ENCODE results near the gene RTF2. TPM values are rescaled to one million over a fixed set of nuclear protein-coding genes. Genes with fewer than 3 reads are reported as not detected.

The RTF2 gene
- total and polyA plus RNA-seq, 10 donors = 50.3 to 89.3 (median 76.3) TPM

Small RNAs within 50 kb of the gene (small RNA-seq; reads per million reads assigned to genes)
- 0 reads per million in 4 donors for gene RPL39P

Other genes starting within 250 kb of the RTF2 start
- not detected for gene MC3R, start 219.9 kb upstream of the RTF2 start, total RNA-seq
- gene MC3R, start 219.9 kb upstream of the RTF2 start, polyA plus RNA-seq = not detected
- 10 to 100 TPM; 18.0 to 48.4 (median 30.3) TPM for gene FAM210B, start 109.7 kb upstream of the RTF2 start, total RNA-seq
- gene FAM210B, start 109.7 kb upstream of the RTF2 start, polyA plus RNA-seq = 10 to 100 TPM in 2 of 3 donors, 1 to 10 TPM in 1; 9.4 to 16.3 (median 10.8) TPM
- gene AURKA, start 76.4 kb upstream of the RTF2 start, total RNA-seq = 10 to 100 TPM in 1 of 7 donors, 1 to 10 TPM in 6; 3.0 to 10.0 (median 7.5) TPM
- gene AURKA, start 76.4 kb upstream of the RTF2 start, polyA plus RNA-seq = 1 to 10 TPM; 1.6 to 7.2 (median 5.1) TPM
- gene CSTF1, start 76.0 kb upstream of the RTF2 start, total RNA-seq = 10 to 100 TPM; 24.4 to 45.0 (median 32.9) TPM
- 10 to 100 TPM in 2 of 3 donors, 1 to 10 TPM in 1; 9.8 to 13.8 (median 10.9) TPM for gene CSTF1, start 76.0 kb upstream of the RTF2 start, polyA plus RNA-seq
- 10 to 100 TPM; 10.3 to 15.5 (median 12.5) TPM for gene CASS4, start 56.4 kb upstream of the RTF2 start, total RNA-seq
- 1 to 10 TPM; 1.2 to 1.9 (median 1.6) TPM for gene CASS4, start 56.4 kb upstream of the RTF2 start, polyA plus RNA-seq
- gene FAM209A, start 56.1 kb downstream of the RTF2 start, total RNA-seq = 1 to 10 TPM in 6 of 7 donors, not detected in 1; 1.2 to 4.3 (median 2.1) TPM
- 1 to 10 TPM in 2 of 3 donors, under 1 TPM in 1; 0.59 to 2.0 (median 1.1) TPM for gene FAM209A, start 56.1 kb downstream of the RTF2 start, polyA plus RNA-seq
- gene FAM209B, start 64.6 kb downstream of the RTF2 start, total RNA-seq = 1 to 10 TPM in 3 of 7 donors, under 1 TPM in 1, not detected in 3; 0.97 to 1.9 (median 1.6) TPM
- 1 to 10 TPM; 1.4 to 5.8 (median 3.3) TPM for gene FAM209B, start 64.6 kb downstream of the RTF2 start, polyA plus RNA-seq
- gene TFAP2C, start 160.7 kb downstream of the RTF2 start, total RNA-seq = under 1 TPM in 1 of 7 donors, not detected in 6; 0.16 TPM
- under 1 TPM in 2 of 3 donors, not detected in 1; 0.03 to 0.10 TPM for gene TFAP2C, start 160.7 kb downstream of the RTF2 start, polyA plus RNA-seq

Data from spleen (tissue), 11 donors.